Activated gamma-delta T cell (primary cell): ENCODE results near the gene DNM3.

ENCODE experiments used
- DNase-seq: peaks from one replicate; lab custom pipeline; 2025; lab: John Stamatoyannopoulos, UW

The DNM3 gene

GRCh38 chr1:172177849-172178248 is 336.6 kb downstream of the DNM3 start:
- no peak for DNase-seq

GRCh38 chr1:172178886-172179285 is 337.6 kb downstream of the DNM3 start:
- DNase-seq, result no peak

- DNase-seq, result no peak
Observed at GRCh38 chr1:172179918-172180317, 338.6 kb downstream of the DNM3 start.

- no peak for DNase-seq
Observed at GRCh38 chr1:172180501-172181285, 339.4 kb downstream of the DNM3 start.

- DNase-seq, result no peak
Observed at GRCh38 chr1:172184506-172185191, 343.4 kb downstream of the DNM3 start.

GRCh38 chr1:172185211-172185610 is 343.9 kb downstream of the DNM3 start:
- DNase-seq, result no peak

- no peak for DNase-seq
Observed at GRCh38 chr1:172185996-172186395, 344.7 kb downstream of the DNM3 start.

- no peak for DNase-seq
Observed at GRCh38 chr1:172201572-172201971, 360.3 kb downstream of the DNM3 start.

- DNase-seq, result no peak
Observed at GRCh38 chr1:172203135-172203823, 362.0 kb downstream of the DNM3 start.

GRCh38 chr1:172203902-172204301 is 362.6 kb downstream of the DNM3 start:
- no peak for DNase-seq

- DNase-seq, result no peak
Observed at GRCh38 chr1:172206256-172206655, 365.0 kb downstream of the DNM3 start.

GRCh38 chr1:172208635-172209034 is 367.3 kb downstream of the DNM3 start:
- DNase-seq, result no peak

- DNase-seq, result no peak
Observed at GRCh38 chr1:172211221-172211620, 369.9 kb downstream of the DNM3 start.

GRCh38 chr1:172212124-172212523 is 370.8 kb downstream of the DNM3 start:
- no peak for DNase-seq

- no peak for DNase-seq
Observed at GRCh38 chr1:172215006-172215405, 373.7 kb downstream of the DNM3 start.

- no peak for DNase-seq
Observed at GRCh38 chr1:172219966-172220365, 378.7 kb downstream of the DNM3 start.

GRCh38 chr1:172220376-172220775 is 379.1 kb downstream of the DNM3 start:
- DNase-seq, result no peak

GRCh38 chr1:172221436-172221835 is 380.1 kb downstream of the DNM3 start:
- DNase-seq, result no peak

GRCh38 chr1:172224871-172225270 is 383.6 kb downstream of the DNM3 start:
- no peak for DNase-seq

GRCh38 chr1:172229942-172230341 is 388.6 kb downstream of the DNM3 start:
- no peak for DNase-seq

- no peak for DNase-seq
Observed at GRCh38 chr1:172230526-172230925, 389.2 kb downstream of the DNM3 start.

- no peak for DNase-seq
Observed at GRCh38 chr1:172236958-172237357, 395.7 kb downstream of the DNM3 start.

GRCh38 chr1:172238158-172238557 is 396.9 kb downstream of the DNM3 start:
- no peak for DNase-seq
